IMR-90 (cell line): ENCODE measurements around the gene TSNAXIP1.

ENCODE experiments used
- ELK1 ChIP-seq: fragments of 150-350 bp; IDR thresholded peaks from 2 replicates; pipeline ENCODE4 v1.6.1; 2016; ENCODE audit warnings: low read depth, mild to moderate bottlenecking, low read length, moderate library complexity, borderline replicate concordance
- FOS ChIP-seq: fragments of 150-350 bp; IDR thresholded peaks from 2 replicates; pipeline ENCODE4 v1.6.1; 2016; ENCODE audit warnings: low read depth, low read length
- POLR2A ChIP-seq: IDR thresholded peaks from 2 replicates; pipeline ENCODE4 v1.6.1; 2012; ENCODE audit warnings: mild to moderate bottlenecking, low read depth, low read length
- RFX5 ChIP-seq: IDR thresholded peaks from 2 replicates; pipeline ENCODE4 v1.8.0; 2012; ENCODE audit warnings: low read depth, mild to moderate bottlenecking, low read length, moderate library complexity
- SMC3 ChIP-seq: fragments of 150-350 bp; IDR thresholded peaks from 2 replicates; pipeline ENCODE4 v1.6.1; 2016; ENCODE audit warnings: low read depth, mild to moderate bottlenecking, antibody characterized with exemption, low read length, moderate library complexity
- USF2 ChIP-seq: fragments of 150-350 bp; IDR thresholded peaks from 2 replicates; pipeline ENCODE4 v1.6.1; 2017; ENCODE audit warnings: mild to moderate bottlenecking, antibody characterized with exemption, low read length, low read depth
- TF ChIP-seq, protein P1 (sequence below): conservative IDR thresholded peaks from 2 replicates; pipeline ENCODE4 v1.5.1; 2012; ENCODE audit warnings: mild to moderate bottlenecking, low read depth, low read length, improper control_type of control experiment

DNA sequence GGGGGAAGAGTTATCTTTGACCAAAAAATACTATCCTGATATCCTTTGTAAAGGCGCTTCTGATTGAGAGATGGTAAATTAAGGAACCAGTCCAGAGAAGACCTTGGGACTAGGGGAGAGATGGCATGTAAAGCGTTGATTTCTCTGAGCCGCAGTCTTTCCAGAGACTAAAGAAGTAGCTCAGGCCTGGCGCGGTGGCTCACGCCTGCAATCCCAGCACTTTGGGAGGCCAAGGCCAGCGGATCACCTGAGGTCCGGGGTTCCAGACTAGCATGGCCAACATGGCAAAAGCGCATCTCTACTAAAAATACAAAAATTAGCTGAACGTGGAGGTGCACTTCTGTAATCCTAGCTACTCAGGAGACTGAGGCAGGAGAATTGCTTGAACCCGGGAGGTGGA is 41.4 kb downstream of the TSNAXIP1 start:
- TF ChIP-seq ELK1: no peak
- no peak for TF ChIP-seq FOS
- TF ChIP-seq, protein P1, sequence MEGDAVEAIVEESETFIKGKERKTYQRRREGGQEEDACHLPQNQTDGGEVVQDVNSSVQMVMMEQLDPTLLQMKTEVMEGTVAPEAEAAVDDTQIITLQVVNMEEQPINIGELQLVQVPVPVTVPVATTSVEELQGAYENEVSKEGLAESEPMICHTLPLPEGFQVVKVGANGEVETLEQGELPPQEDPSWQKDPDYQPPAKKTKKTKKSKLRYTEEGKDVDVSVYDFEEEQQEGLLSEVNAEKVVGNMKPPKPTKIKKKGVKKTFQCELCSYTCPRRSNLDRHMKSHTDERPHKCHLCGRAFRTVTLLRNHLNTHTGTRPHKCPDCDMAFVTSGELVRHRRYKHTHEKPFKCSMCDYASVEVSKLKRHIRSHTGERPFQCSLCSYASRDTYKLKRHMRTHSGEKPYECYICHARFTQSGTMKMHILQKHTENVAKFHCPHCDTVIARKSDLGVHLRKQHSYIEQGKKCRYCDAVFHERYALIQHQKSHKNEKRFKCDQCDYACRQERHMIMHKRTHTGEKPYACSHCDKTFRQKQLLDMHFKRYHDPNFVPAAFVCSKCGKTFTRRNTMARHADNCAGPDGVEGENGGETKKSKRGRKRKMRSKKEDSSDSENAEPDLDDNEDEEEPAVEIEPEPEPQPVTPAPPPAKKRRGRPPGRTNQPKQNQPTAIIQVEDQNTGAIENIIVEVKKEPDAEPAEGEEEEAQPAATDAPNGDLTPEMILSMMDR: no peak
- no peak for TF ChIP-seq RFX5
- TF ChIP-seq SMC3: no peak
- no peak for TF ChIP-seq POLR2A
- no peak for TF ChIP-seq USF2
